Suppressor macrophage treated with lipopolysaccharide for 1 hour (primary cell): ENCODE measurements around the gene PNPLA5.

Experiments used
- DNase-seq, 3 donors: peaks; one replicate each; pipeline ENCODE4 v3.0.0-alpha.2; 2020 to 2022

The PNPLA5 gene

DNA sequence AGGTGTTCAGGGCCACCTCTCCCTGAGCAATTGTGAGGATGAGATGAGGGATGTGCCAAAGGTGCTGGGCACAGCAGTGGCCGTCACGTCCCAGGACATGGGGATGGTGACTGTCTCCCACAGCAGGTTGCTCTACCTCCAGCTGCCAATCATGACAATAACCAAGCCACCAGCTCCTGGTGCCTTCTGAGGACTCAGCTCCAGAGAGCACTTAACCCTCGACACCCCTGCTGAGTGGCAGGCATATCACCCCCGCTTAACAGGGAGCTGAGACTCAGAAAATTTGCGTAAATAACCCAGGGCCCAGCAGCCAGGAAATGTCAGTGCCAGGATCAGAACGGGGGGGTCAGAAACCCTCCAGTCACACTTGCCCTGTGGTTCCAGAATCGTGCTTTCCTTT lies 8.4 kb upstream of the PNPLA5 start:
- DNase-seq, result no peak

DNA sequence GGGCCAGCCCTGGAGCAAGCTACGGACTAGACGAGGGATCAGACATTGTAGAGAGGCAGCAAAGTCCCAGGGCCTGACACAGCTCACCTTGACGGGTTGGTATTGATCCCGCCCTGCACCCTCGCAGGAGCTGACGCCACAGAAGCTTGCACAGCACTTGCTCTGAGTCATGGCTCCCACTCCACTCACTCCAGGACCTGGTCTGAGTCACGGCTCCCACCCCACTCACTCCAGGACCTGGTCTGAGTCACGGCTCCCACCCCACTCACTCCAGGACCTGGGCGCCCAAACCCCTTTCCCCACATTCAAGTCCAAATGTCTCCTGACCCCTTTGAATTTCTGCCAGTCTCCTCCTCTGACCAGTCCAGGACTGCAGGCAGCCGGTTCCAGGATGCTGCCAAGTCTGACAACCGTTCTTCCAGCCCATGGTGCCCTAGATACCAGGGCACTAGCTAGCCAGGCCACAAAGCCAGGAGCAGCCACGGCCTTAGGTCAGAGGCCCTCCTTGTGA lies 6.0 kb upstream of the PNPLA5 start:
- DNase-seq, result peak in 1 of 3 donors; percentile 25

DNA sequence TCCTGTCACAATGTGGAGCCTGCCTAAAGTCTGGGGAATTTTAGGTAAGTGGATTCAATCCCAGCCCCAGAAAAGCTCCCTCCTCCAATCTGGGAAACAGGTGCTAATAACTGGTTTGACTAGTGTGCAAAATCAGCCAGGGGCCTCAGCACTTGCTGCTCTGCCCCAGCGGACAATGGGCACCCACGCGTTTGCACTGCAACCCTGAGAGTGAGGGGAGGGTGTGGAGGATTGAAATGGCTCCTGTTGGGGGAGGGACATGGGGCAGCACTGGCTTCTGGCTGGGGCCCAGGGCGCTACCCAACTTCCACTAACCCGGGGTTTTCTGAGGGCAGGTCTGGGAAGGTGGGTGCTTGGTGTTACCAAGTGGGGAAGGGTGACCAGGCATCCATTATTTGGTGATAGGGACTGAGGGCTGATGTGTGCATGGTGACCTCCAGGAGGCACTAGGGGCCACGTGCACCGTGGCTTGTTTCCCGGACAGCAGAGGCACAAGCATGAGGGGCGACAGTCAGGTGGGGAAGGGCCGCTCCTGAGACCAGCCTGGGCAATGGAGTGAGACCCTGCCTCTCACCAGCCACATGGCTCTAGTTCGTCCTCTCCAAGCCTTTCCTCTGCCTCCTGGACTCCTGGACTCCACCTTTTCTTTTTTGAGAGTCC lies 4.3 kb upstream of the PNPLA5 start:
- DNase-seq, result no peak

DNA sequence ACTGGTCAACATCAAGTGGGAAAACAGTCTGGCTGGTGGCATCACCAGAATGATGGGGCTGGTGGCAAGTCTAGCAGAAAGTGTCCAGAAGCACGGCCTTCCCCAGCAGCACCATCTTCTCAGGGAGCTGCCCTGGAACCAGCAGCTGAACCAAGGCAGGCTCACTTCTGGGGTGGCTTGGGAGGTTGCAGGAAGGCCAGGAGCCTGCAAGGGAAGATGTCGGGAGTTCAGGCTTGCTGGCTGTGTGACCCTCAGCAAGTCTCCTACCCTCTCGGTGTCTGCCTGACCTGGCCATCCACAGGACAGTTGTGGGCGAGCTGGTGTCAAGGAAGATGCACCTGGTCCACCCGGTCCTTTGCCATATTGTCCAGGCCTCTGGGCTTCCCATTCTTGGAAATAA lies 2.3 kb upstream of the PNPLA5 start:
- DNase-seq, result no peak

DNA sequence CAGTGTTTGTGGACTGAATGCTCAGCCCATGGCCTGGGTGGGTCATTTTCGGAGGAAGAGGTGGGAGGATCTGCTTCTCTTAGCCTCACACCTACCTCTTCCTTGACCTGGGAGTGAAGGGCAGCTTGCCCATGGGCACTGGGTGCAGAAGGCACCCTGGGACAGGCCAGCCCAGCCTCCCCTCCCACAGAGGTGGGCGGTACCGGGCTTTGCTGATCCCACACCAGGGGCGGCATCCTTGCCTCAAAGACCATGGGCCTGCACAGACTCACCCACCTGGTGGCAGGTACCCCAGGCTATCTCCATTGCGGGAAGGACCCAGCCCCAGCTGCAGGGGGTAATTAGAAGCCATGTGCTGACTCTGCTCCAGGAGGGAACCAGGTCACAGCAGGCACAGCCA lies 1.5 kb upstream of the PNPLA5 start:
- no peak for DNase-seq

DNA sequence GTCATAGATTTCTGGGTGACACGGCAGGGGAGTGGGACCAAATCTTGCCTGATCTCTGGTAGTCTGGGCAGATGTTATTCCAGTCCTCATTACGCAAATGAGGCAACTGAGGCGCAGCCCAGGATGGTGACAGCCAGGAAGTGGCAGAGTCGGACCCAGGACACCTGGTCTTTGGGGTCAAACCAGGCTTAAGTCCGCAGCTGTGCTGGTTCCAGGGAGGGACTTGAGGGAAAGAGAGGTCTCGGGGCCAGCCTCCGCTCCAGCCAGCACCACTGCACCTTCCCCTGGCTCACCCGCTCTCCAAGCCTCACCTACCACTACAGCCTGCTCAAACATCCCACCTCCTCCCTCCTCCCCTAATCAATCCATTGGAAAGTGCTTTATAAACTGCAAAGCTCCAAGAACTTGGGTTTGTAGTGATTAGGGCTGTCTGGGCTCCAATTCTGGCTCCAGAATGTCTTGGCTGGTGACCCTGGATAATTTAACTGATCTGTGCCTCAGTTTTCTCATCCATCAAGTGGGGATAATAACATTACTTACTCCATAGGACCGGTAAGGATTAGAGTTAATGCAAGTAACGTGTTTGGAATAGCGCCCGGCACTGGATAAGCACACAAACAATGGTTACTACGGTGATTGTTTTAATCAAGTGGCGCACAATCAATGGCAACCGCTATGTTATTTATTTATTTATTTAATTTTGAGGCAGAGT lies 526 bp upstream of the PNPLA5 start:
- no peak for DNase-seq

DNA sequence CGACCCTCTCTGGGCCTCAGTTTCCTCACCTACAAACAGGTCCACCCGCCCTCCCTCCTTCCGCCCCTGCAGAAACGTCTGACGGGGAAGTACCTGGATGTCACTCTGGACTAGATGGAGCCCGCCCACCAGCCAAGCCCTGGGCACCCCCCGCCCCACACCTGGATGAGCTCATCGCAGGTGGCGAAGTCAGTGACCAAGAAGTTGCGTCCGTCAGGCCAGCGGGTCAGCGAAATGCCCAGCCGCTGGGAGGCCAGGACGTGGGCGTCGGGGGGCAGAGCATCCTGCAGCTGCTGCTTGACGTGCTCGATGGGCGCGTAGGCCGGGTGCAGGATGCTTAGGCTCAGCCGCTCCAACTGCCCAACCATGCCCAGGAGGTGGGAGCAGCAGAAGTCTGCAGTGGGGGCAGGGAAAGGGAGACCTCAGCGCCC lies 897 bp downstream of the PNPLA5 start:
- DNase-seq, result no peak

DNA sequence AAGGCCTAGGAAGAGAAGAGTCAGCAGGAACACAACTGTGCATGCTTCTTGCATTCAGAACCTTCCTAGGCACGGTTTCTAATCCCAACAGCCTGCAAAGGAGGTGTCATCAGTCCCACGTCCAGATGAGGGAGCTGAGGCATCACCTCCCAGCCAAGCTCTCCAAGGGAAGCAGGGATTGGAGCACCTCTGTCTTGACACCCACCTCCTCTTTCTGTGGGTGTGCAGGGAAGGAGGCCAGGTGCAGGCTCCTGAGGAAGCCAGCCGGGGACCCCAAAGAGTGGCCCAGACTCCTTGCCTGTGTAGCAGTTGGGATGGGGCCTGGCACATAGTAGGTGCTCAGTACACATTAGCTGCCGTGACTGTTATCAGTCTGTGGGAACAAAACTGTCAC lies 2.0 kb downstream of the PNPLA5 start:
- DNase-seq, result no peak

DNA sequence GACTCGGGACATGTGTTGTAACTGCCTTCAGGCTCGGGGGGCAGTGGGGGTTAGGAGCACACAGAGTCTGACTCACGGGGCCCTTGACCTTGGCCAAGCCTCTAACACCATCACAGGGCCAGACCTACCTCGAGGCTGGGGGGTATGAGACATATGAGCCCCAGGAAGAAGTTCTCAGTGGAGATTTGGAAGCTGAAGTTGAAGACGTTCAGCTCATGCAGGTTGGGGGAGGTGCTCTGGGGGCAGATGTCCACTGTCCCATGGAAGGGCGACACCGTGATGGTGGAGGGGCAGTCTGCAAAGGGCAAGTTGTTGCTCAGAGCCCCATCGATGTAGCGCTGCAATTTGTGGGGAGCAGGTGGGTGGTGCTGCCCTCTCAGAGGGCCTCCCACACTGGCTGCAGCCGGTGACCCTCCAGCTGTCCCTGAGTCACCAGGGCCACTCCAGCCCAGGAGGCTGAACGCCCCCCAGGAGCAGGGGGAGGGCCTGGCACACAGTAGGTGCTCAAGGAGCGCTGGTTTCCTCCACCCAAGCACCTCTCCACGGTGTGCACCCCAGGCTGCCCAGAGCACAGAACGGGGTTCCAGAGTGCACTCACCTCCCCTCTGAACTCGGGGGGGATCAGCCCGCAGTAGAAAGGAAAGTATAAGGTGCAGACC lies 2.5 kb downstream of the PNPLA5 start:
- no peak for DNase-seq

DNA sequence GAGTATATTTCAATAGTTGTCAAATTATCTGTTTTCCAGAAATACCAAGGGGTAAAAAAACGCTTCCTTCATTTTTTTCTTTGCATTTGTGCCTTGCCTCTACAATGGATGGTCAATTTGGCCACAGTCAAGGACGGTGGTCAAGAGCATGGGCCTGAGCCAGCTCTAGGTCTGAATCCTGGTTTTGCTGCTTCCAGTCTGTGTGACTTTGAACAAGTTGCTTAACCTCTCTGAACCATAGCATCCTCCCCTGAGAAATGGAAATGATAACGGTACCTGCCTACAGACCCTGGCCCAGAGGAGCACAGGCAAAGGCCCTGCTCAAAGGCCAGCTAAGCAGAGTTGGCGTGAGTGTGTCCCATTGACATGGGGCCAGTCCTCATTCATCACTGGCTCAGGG lies 3.1 kb downstream of the PNPLA5 start:
- DNase-seq, result no peak

DNA sequence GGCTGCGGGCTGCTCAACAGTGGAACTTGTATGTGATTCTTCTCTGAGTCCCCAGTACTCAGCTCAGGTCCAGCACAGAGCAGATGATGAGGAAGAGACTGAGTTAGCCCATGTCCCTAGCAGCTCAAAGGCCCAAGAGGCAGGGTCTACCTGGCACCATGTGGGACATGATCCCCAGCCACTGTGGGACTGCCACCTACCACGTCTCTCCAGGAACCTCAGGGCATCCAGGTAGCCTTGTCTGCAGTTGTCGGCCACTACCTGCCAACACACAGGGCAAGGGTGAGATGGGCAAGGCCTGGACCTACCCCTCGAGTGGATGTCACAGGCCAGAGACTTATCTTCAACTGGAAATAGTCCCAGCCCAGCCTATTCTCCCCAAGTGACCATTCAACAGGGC lies 4.4 kb downstream of the PNPLA5 start:
- no peak for DNase-seq

DNA sequence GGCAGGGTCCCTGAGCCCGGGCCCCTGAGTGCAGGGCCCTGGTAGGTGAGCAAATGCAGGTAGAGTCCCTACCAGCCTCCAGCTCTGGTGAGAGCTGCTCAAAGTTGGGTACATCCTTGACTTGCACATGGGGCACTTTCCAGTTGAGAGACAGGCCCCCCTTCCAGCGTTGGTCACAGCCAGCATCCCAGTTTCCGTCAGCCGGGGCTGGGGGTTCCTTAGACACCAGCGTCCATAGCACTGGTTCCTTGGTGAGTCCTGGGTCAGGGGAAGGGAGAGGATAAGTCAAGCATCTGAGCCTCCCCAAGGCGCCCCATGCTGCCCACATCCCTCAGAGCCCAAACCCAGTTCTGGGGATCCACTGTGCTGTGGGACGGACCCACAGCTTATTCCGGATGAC lies 5.6 kb downstream of the PNPLA5 start:
- no peak for DNase-seq

DNA sequence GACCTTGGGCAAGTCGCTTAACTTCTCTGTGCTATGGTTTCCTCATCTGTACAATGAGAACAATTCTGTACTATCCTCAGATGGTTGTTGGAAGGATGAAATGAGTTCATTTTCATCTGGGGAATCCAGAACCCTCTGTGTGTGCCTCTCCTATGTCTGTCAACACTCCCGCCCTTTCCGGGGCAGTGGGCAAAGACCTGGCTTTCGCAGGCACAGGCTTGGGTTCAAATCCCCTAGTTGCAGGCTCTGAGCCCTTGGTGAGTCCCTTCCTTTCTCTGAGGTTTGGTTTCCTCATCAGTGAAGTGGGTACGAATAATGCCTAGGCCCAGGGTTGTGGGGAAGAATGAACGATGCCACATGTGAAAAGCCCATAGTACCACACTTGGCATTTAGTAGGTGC lies 6.0 kb downstream of the PNPLA5 start:
- no peak for DNase-seq

DNA sequence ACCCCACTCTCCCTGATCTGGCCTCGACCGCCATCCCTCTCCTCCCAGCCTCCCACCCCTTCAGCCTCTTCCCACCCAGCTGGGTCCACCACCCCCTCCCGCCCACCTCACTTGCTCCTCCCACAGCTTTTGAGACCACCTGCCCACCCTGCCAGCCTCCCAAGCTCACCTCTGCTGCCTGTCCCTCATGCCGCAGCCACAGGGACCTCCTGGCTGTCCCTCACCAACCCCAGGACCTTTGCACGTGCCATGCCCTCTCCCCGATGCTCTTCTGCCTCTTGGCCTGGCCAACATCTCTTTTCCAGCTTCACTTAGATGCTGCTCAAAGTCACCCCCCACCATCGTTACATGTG lies 6.5 kb downstream of the PNPLA5 start:
- DNase-seq, result no peak

DNA sequence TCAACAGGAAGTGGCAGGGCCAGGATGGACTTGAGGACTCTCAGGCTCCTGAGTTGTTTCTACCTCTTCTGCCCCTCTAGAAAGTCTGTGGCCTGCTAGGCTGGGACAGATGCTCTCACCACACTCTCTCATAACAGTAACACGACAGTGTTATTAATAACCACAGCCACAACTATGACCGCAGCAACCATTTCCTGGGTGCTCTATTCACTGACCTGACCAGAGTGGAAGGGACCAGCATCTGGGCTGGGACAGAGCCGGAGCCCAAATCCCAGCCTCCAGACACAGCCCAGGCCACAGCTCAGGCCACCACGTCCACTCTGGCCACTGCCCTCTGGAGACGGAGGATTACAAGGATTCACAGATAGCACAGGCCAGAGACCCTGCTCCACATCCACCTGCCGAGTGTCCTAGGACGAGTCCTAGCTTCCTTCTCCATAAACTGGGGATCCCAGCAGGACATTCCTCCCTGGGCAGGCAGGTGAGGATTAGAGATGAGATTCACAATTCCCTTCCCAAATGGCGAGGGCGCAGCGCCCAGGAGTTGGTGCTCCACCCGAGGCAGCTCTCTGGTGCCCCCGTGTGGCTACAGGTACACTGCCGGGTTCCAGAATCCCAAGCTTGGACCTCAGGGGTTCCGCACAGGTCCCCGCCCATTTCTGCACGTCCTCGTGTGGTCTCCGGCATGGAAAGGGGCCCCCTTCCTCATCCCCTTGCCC lies 7.1 kb downstream of the PNPLA5 start:
- peak; percentile 46 to 87 (median 67) for DNase-seq

DNA sequence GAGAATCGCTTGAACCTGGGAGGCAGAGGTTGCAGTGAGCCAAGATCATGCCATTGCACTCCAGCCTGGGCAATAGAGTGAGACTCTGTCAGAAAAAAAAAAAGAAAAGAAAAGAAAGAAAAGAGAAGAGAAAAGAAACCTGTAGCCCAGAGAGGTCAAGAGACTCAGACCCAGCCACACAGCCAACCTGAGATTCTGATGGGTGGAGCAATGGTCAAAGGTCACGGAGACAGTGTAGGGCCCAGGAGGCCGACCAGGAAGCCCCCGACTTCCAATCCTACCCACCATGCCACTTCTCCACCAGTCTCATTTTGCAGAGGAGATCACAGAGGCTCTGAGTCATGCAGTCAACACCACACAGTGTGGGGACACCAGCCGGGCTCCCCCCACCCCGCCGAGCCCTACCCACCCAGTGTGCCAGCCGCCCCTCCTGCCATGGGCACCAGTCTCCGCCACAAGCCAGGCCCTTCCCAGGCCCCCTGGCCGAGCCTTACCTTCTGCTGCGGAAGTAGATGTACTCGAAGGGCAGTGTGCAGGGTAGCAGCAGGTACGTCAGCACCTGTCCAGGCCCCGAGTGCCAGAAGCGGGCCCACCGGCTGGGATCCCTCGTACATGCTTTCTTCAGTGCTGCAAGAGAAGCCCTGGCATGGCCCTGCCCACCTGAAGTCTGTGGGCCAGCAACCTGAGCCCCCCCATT lies 7.9 kb downstream of the PNPLA5 start:
- no peak for DNase-seq

DNA sequence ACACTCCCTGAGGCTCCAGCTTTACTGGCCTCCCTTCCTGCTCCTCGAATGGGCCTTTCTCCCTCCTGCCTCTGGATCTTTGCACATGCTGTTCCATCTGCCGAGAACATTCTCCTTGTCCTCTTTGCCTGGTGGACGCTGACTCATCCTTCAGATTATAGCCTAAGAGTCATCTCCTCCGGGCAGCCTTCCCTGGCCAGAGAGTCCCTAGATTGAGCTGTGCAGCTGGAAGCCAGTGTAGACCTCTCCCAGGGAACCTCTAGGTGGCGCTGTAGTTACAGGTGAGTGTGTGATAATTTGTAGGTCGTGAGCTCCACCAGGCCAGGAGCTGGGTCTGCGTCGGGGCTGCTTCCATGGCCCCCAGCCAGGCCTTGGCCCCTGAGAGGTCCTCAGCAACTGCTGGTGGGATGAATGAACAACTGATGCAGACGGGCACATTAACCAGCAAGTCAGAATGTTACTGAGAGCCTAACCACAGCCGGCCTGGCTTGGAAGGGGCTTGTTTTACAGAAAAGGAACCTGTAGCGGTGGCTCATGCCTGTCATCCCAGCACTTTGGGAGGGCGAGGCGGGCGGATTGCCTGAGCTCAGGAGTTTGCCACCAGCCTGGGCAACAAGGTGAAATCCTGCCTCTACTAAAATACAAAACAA lies 8.7 kb downstream of the PNPLA5 start:
- DNase-seq, result peak; percentile 64 to 74 (median 73)

DNA sequence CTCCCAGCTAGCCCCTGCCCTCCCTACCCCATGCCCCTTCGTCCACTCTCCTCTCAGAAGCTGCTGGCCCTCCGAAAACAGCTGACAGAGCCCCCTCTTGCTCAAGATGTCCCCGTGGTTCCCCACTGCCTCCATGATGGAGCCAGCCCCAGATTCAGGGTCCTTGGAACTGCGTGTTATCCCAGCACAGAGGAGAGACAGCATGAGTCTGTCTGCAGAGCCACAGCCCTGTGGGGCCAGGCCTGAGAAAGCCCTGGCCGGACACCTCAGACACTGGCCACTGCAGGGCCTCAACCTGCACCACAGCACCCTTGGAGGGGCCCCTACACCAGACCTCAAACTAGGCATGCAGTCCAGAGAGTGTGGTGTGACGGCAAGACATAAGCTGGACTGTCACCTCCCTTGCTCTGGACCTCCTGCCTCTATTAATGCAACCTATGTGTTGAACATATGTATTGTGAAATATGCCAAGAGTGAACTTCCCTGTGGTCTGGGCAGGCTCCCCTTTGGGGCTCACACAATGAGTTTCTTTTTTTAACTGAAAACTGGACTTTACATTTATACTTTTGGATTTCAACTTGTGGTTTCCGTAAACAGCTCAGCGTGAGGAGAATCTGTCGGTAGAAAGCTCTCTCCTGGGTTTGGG lies 9.6 kb downstream of the PNPLA5 start:
- no peak for DNase-seq

DNA sequence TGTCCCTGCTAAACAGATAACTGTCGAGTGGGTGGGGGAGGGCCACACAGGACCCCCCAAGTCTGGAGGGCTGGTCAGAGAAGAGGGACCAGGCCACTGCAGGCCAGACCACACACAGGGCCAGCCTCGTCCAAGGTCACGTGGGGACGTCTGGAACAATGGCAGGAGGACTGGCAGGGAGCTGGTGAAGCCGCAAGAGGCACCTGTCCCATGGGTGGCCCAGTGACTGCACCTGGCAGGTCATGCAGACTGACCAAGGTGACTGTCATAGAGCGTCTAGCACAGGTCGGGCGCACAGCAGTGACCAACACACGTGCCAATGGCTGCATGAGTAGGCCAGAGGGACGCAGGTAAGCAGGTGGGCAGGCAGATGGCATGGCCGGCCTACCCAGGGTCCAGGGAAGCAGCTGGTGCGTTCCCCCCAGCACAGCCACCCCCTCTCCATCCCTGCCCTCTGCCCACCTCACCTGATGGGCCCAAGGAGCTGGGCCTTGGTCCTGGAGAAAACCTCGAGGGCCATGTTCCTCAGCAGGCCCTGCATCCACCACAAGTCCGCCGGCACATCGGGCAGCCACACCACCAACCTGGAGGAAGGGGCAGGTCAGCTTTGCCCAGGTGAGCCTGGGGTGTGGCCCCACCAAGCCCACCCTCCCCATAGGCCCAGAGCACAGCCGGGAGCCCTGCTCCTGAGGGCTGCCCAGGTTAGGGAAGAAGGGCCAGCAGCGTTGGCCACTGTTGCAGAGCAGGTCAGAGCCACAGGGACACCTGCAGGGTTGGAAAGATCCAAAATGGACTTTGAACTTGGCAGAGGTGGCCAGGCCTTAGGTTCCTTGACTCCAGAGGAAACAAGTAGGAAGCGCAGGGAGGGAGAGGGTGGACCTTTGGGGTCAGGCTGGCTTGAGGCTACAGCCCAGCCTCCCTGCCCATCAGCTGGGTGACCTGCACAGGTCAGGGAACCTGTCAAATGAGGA lies 10.4 kb downstream of the PNPLA5 start:
- DNase-seq, result no peak

DNA sequence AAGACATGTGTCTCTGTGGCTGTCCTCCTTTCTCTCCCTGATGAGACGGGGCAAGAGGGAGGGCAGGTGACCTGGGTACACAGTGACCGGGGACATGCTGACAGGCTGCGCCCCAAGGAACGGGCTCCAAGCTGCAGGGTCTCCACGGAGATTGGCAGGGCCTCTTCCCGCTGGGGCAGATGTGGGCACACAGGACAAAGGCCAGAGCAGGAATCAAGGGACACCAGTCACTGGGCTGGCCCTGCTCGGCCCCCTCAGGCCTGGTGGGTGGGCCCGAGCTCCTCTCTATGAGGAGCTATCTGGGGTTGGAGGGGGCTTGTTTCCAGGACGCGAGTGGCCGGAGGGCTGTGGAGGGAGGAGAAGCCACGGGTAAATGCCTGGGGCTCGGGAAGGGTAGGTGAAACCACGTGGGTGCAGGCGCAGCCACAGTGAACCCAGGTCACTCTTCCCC lies 11.2 kb downstream of the PNPLA5 start:
- no peak for DNase-seq
